NCI-H1092 (cell line): ENCODE results near the gene ZIC3.
"Not testable (repeated sequence)": the region's sequence is repeated elsewhere in the genome, so short reads cannot be mapped to it uniquely, and the experiment has no call there.

Experiments used
- DNase-seq: peaks from one replicate; lab custom pipeline; 2025; lab: John Stamatoyannopoulos, UW

Gene ZIC3

GRCh38 chrX:137565921-137566745 is at the start of gene ZIC3:
ZIC3 (plus strand) TSS chrX:137566127; CDS start chrX:137566692, 565 bp downstream.
- peak; percentile 25 for DNase-seq

- DNase-seq = no peak
These were observed 46.5 kb upstream of the ZIC3 start for GRCh38 chrX:137519459-137519858.

GRCh38 chrX:137545711-137546651 is 19.9 kb upstream of the ZIC3 start:
- no peak for DNase-seq

- no peak for DNase-seq
These were observed 18.6 kb upstream of the ZIC3 start for GRCh38 chrX:137547291-137547690.

- DNase-seq = no peak
These were observed 17.7 kb upstream of the ZIC3 start for GRCh38 chrX:137548261-137548660.

- DNase-seq = no peak
These were observed 16.9 kb upstream of the ZIC3 start for GRCh38 chrX:137549073-137549472.

GRCh38 chrX:137549851-137550664 is 15.9 kb upstream of the ZIC3 start:
- DNase-seq = no peak

- DNase-seq = no peak
These were observed 15.2 kb upstream of the ZIC3 start for GRCh38 chrX:137550665-137551261.

- DNase-seq = not testable (repeated sequence)
These were observed 13.8 kb upstream of the ZIC3 start for GRCh38 chrX:137552098-137552497.

- DNase-seq = no peak
These were observed 3.8 kb upstream of the ZIC3 start for GRCh38 chrX:137562096-137562495.

GRCh38 chrX:137563681-137564651 is 2.0 kb upstream of the ZIC3 start:
- DNase-seq = no peak

- no peak for DNase-seq
These were observed 516 bp upstream of the ZIC3 start for GRCh38 chrX:137565318-137565904.

- DNase-seq = no peak
These were observed 1.1 kb downstream of the ZIC3 start for GRCh38 chrX:137566746-137567679.

- no peak for DNase-seq
These were observed 1.8 kb downstream of the ZIC3 start for GRCh38 chrX:137567682-137568232.

GRCh38 chrX:137568741-137569469 is 3.0 kb downstream of the ZIC3 start:
- DNase-seq = no peak

- DNase-seq = no peak
These were observed 3.6 kb downstream of the ZIC3 start for GRCh38 chrX:137569470-137569891.

GRCh38 chrX:137573324-137574101 is 7.6 kb downstream of the ZIC3 start:
- DNase-seq = no peak
